Natural killer cell (primary cell): ENCODE data around the gene TAF4. TPM values are rescaled to one million over a fixed set of nuclear protein-coding genes. Genes with fewer than 3 reads are reported as not detected.

ENCODE experiments used
- ATAC-seq, 3 donors: fragments of 150-1000 bp in 2 of 3; fragments of 200-7000 bp in 1 of 3; cut with Tn5 transposase; 1 replicate in 1 of 3; 2 replicates in 2 of 3; pipeline ENCODE4 v1.10.0; 2021; ENCODE audit warnings: mild to moderate bottlenecking in 2 of 3, moderate library complexity in 2 of 3
- DNase-seq, 2 donors: peaks; one replicate each; pipeline versions ENCODE4 v3.0.0 to v3.0.0-alpha.2; 2013 to 2021; ENCODE audit warnings: mixed read lengths in 1 of 2
- H3K27ac ChIP-seq: one replicate; pipeline ENCODE4 v1.5.1; 2013; ENCODE audit warnings: mild to moderate bottlenecking, low read length
- H3K27me3 ChIP-seq: one replicate; pipeline ENCODE4 v1.6.1; 2013; ENCODE audit warnings: low read length; ENCODE audit not compliant: control insufficient read depth, insufficient read depth
- H3K36me3 ChIP-seq: one replicate; pipeline ENCODE4 v1.6.1; 2013; ENCODE audit warnings: low read length; ENCODE audit not compliant: control insufficient read depth, insufficient read depth
- H3K4me1 ChIP-seq: one replicate; pipeline ENCODE4 v1.6.1; 2013; ENCODE audit warnings: low read length; ENCODE audit not compliant: control insufficient read depth, insufficient read depth
- H3K4me3 ChIP-seq: one replicate; pipeline ENCODE4 v1.5.1; 2013; ENCODE audit warnings: low read length
- H3K9me3 ChIP-seq: one replicate; pipeline ENCODE4 v1.6.1; 2013; ENCODE audit warnings: low read length; ENCODE audit not compliant: control insufficient read depth, insufficient read depth
- H3K27ac Mint-ChIP-seq, 2 donors: one replicate each; pipeline ENCODE4 v1.8.0; 2022; ENCODE audit warnings: mild to moderate bottlenecking in 2 of 2, mixed read lengths in 2 of 2, moderate library complexity in 1 of 2
- H3K27me3 Mint-ChIP-seq, 2 donors: one replicate each; pipeline ENCODE4 v1.8.0; 2022; ENCODE audit warnings: low read depth in 2 of 2, mixed read lengths in 2 of 2
- H3K36me3 Mint-ChIP-seq: one replicate; pipeline ENCODE4 v1.8.0; 2022; ENCODE audit warnings: mixed read lengths
- H3K4me1 Mint-ChIP-seq, 2 donors: one replicate each; pipeline ENCODE4 v1.8.0; 2022; ENCODE audit warnings: mixed read lengths in 2 of 2
- H3K4me3 Mint-ChIP-seq: one replicate; pipeline ENCODE4 v1.8.0; 2022; ENCODE audit warnings: mild to moderate bottlenecking, moderate library complexity, mixed read lengths
- H3K9me3 Mint-ChIP-seq, 2 donors: one replicate each; pipeline ENCODE4 v1.8.0; 2022; ENCODE audit warnings: mixed read lengths in 2 of 2
- CTCF ChIP-seq: fragments of 200-600 bp; IDR thresholded peaks from one replicate; pipeline ENCODE4 v1.8.0; 2022; ENCODE audit warnings: antibody characterized with exemption
- WGBS: methylation state at CpG from one replicate; pipeline ENCODE4 v1.1.7; 2013; ENCODE audit warnings: missing lambda C conversion rate; ENCODE audit not compliant: insufficient coverage; 5-methylcytosine and 5-hydroxymethylcytosine counted together
- intact Hi-C: fragments of 100-400 bp; cut with micrococcal nuclease; formaldehyde crosslinking; loops from one replicate; pipeline ENCODE4 v1.14.2; 2022
- total RNA-seq, 4 donors: library from RNA; stranded (reverse); fragments of 120-200 nt in 1 of 4; gene quantifications; one replicate each; pipeline versions ENCODE4 v1.2.3 to v1.2.4, GENCODE V29; 2013 to 2022

TAF4 gene
- total RNA-seq, 3 donors from 2014 or later (not counting 1 experiment from before 2014, with no cell fraction given), result 30.0 to 35.1 (median 30.3) TPM

GRCh38 chr20:62069741-62070216 is 4.1 kb upstream of the TAF4 start:
- peaks cover 9 to 10% of the 10 kb centered on the region in 2 donors for H3K27me3 Mint-ChIP-seq
- peaks cover 16 to 17% of the 10 kb centered on the region in 2 donors for H3K4me1 Mint-ChIP-seq
- Histone ChIP-seq H3K9me3 (peaks cover 10% of the 10 kb centered on the region), H3K27me3 (peaks cover 5% of the 10 kb centered on the region), H3K27ac (no peak overlapping the region), H3K4me3 (no peak overlapping the region), H3K36me3 (no peaks in the 10 kb centered on the region), H3K4me1 (peaks cover 19% of the 10 kb centered on the region)
- H3K4me3 Mint-ChIP-seq, result no peak overlapping the region
- peaks cover 9% of the 10 kb centered on the region for H3K36me3 Mint-ChIP-seq
- no peak for TF ChIP-seq CTCF
- ATAC-seq (no peak), DNase-seq (no peak)
- 95% methylated on average over 11 of the region's 11 CpGs for WGBS
- intact Hi-C loops, result loop anchor here (5.0 kb wide), 1 partner anchor 73 kb away; the partner anchor contains the start of genes PSMA7 and SS18L1
- H3K9me3 Mint-ChIP-seq, result no peaks in the 10 kb centered on the region
- no peak overlapping the region for H3K27ac Mint-ChIP-seq

DNA sequence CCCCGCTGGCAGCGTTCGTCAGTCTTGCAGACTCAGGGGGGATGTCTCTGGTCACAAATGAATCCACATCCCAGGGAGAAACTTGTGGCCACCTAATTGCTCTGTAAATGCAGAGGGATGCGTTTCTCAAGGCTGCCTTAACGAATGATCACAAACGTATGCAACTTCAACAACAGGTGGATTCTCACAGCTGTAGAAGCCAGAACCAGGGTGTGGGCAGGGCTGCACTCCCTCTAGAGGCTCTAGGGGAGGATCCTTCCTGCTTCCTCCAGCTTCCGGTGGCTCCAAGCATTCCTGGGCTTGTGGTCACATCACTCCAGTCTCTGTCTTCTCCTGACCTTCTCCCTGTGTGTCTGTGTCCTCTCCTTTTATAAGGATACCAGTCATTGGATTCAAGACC is 3.3 kb upstream of the TAF4 start:
- Mint-ChIP-seq H3K27me3 (peaks cover 7 to 9% of the 10 kb centered on the region in 2 donors), H3K27ac (no peak overlapping the region)
- 88% methylated on average over 7 of the region's 7 CpGs for WGBS

GRCh38 chr20:62067547-62068260 is 2.0 kb upstream of the TAF4 start:
- Mint-ChIP-seq H3K27me3 (peaks cover 7 to 9% of the 10 kb centered on the region in 2 donors), H3K27ac (peak overlapping the region; percentile 87 to 88), H3K36me3 (no peaks in the 10 kb centered on the region), H3K4me3 (peak overlapping the region; percentile 89), H3K4me1 (peaks cover 21 to 23% of the 10 kb centered on the region in 2 donors), H3K9me3 (no peaks in the 10 kb centered on the region)
- Histone ChIP-seq H3K4me3 (no peak overlapping the region), H3K4me1 (peaks cover 36% of the 10 kb centered on the region), H3K9me3 (no peaks in the 10 kb centered on the region), H3K27me3 (peaks cover 2% of the 10 kb centered on the region), H3K27ac (no peak overlapping the region), H3K36me3 (no peaks in the 10 kb centered on the region)
- DNase-seq (peak in 1 of 2 donors; percentile 40), ATAC-seq (no peak)
- no peak for TF ChIP-seq CTCF
- intact Hi-C loops, result loop anchor here (2.0 to 5.0 kb wide), 2 partner anchors 53 to 75 kb away; partner anchors contain the start of genes PSMA7 and SS18L1
- 68% methylated on average over 15 of the region's 18 CpGs for WGBS

More for the DNA sequence above, 3.3 kb upstream of the TAF4 start:
- Histone ChIP-seq H3K27ac (no peak overlapping the region), H3K4me1 (peaks cover 23% of the 10 kb centered on the region), H3K36me3 (no peaks in the 10 kb centered on the region), H3K4me3 (no peak overlapping the region), H3K27me3 (peaks cover 5% of the 10 kb centered on the region), H3K9me3 (peaks cover 10% of the 10 kb centered on the region)
- no peaks in the 10 kb centered on the region for H3K9me3 Mint-ChIP-seq
- no peak for ATAC-seq
- peaks cover 16 to 17% of the 10 kb centered on the region in 2 donors for H3K4me1 Mint-ChIP-seq
- intact Hi-C loops, result loop anchor here (5.0 kb wide), 1 partner anchor 73 kb away; the partner anchor contains the start of genes PSMA7 and SS18L1
- peaks cover 9% of the 10 kb centered on the region for H3K36me3 Mint-ChIP-seq
- TF ChIP-seq CTCF, result no peak
- H3K4me3 Mint-ChIP-seq, result no peak overlapping the region
- DNase-seq, result no peak
